Osteoblast (primary cell): ENCODE measurements around the gene CD276. TPM values are rescaled to one million over a fixed set of nuclear protein-coding genes. Genes with fewer than 3 reads are reported as not detected.
"Not testable (repeated sequence)": the region's sequence is repeated elsewhere in the genome, so short reads cannot be mapped to it uniquely, and the experiment has no call there.

ENCODE experiments used
- DNase-seq: peaks from one replicate; pipeline ENCODE4 v3.0.0; 2011; ENCODE audit warnings: low spot score, mixed read lengths; ENCODE audit not compliant: insufficient read length; ENCODE audit errors: missing footprints
- H2AFZ ChIP-seq: 2 replicates; pipeline ENCODE4 v1.6.0; 2011; ENCODE audit warnings: mild to moderate bottlenecking, low read length
- H3K27ac ChIP-seq: 2 replicates; pipeline ENCODE4 v1.5.1; 2011; ENCODE audit warnings: mild to moderate bottlenecking, low read depth, low read length, moderate library complexity
- H3K27me3 ChIP-seq: 2 replicates; pipeline ENCODE4 v1.6.0; 2012; ENCODE audit warnings: mild to moderate bottlenecking, control low read depth, inconsistent platforms, low read length, moderate library complexity; ENCODE audit not compliant: insufficient read depth
- H3K36me3 ChIP-seq: 2 replicates; pipeline ENCODE4 v1.5.1; 2011; ENCODE audit warnings: mild to moderate bottlenecking, low read length, control low read depth, moderate library complexity; ENCODE audit not compliant: insufficient read depth
- H3K4me1 ChIP-seq: 2 replicates; pipeline ENCODE4 v1.5.1; 2011; ENCODE audit warnings: mild to moderate bottlenecking, low read length, control low read depth, moderate library complexity; ENCODE audit not compliant: insufficient read depth
- H3K4me2 ChIP-seq: 2 replicates; pipeline ENCODE4 v1.6.0; 2011; ENCODE audit warnings: mild to moderate bottlenecking, low read length; ENCODE audit not compliant: insufficient read depth
- H3K4me3 ChIP-seq: fragments of 200-600 bp; sonication (generic); 3 replicates; pipeline ENCODE4 v1.5.1; 2012; ENCODE audit warnings: mild to moderate bottlenecking, low read length, inconsistent platforms; ENCODE audit not compliant: insufficient read depth
- H3K79me2 ChIP-seq: 2 replicates; pipeline ENCODE4 v1.6.0; 2012; ENCODE audit warnings: mild to moderate bottlenecking, low read length, control low read depth, inconsistent platforms; ENCODE audit not compliant: insufficient read depth
- H3K9me3 ChIP-seq: 2 replicates; pipeline ENCODE4 v1.5.1; 2011; ENCODE audit warnings: low read depth, low read length, control low read depth
- H4K20me1 ChIP-seq: 2 replicates; pipeline ENCODE4 v1.6.0; 2012; ENCODE audit warnings: mild to moderate bottlenecking, low read length, control low read depth; ENCODE audit not compliant: insufficient read depth
- total RNA-seq: library from RNA; depleted of rRNA; stranded (reverse); fragments of >200 nt; gene quantifications from 2 replicates; pipeline ENCODE4 v1.2.3, GENCODE V29; 2012
- TF ChIP-seq, protein P1 (sequence below): IDR thresholded peaks from 2 replicates; pipeline ENCODE4 v1.5.1; 2011; ENCODE audit warnings: mild to moderate bottlenecking, low read depth, low read length, moderate library complexity; ENCODE audit errors: extremely low read depth

CD276 gene
- total RNA-seq, 1 donor: 154 TPM

DNA sequence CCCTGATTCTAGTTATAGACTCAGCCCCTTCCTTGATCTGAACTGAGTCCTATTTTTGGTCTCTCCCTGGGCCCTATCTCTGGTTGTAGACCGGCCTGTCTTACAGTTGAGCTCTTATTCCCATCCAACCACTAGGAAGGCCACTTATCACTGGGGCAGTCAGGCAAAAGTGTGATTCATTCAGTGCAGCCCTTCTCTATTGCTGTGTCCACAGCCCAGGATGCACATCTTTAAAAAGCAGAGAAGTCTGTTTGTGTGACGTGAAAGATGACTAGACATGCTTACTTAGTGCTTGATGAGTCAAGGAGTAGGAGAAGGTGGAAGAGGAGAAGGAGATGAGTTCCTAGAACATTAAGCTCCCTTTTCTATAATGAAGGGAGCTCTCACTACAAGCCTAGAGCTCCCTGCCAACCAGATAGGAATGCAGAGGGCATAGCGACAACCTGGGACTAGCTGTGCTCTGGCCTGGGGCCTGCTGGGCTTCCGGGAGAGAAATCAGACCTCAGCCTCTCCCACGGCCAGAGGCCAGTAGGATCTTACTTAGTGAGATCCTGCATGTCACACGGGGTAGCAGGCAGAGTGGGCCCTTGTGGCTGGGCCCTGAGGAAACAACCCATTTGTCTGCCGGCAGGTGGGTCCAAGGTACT, 43.3 kb downstream of the CD276 start:
- TF ChIP-seq, protein P1, sequence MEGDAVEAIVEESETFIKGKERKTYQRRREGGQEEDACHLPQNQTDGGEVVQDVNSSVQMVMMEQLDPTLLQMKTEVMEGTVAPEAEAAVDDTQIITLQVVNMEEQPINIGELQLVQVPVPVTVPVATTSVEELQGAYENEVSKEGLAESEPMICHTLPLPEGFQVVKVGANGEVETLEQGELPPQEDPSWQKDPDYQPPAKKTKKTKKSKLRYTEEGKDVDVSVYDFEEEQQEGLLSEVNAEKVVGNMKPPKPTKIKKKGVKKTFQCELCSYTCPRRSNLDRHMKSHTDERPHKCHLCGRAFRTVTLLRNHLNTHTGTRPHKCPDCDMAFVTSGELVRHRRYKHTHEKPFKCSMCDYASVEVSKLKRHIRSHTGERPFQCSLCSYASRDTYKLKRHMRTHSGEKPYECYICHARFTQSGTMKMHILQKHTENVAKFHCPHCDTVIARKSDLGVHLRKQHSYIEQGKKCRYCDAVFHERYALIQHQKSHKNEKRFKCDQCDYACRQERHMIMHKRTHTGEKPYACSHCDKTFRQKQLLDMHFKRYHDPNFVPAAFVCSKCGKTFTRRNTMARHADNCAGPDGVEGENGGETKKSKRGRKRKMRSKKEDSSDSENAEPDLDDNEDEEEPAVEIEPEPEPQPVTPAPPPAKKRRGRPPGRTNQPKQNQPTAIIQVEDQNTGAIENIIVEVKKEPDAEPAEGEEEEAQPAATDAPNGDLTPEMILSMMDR: no peak
- DNase-seq: peak; percentile 97
- H3K4me2 ChIP-seq: no peak overlapping the region

DNA sequence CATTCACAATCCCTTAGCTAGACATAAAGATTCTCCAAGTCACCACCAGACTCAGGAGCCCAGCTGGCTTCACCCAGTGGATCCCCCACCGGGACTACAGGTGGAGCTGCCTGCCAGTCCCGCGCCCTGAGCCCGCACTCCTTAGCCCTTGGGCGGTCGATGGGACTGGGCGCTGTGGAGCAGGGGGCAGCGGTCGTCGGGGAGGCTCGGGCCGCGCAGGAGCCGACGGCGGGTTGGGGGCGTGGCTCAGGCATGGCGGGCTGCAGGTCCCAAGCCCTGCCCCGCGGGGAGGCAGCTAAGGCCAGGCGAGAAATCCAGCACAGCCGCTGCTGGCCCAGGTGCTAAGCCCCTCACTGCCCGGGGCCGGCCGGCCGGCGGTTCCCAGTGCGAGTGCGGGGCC, 47.9 kb downstream of the CD276 start:
- peaks cover 10% of the 10 kb centered on the region for H3K27me3 ChIP-seq
- not testable (repeated sequence) for H3K4me3 ChIP-seq, H4K20me1 ChIP-seq, H3K4me2 ChIP-seq, H3K79me2 ChIP-seq, H2AFZ ChIP-seq, H3K36me3 ChIP-seq, H3K4me1 ChIP-seq, H3K27ac ChIP-seq, DNase-seq, H3K9me3 ChIP-seq

More for the DNA sequence above, 43.3 kb downstream of the CD276 start:
- Histone ChIP-seq H3K4me3 (no peak overlapping the region), H2AFZ (no peak overlapping the region), H3K9me3 (no peaks in the 10 kb centered on the region), H3K27me3 (no peaks in the 10 kb centered on the region), H4K20me1 (no peaks in the 10 kb centered on the region), H3K27ac (no peak overlapping the region), H3K4me1 (peaks cover 6% of the 10 kb centered on the region), H3K36me3 (no peaks in the 10 kb centered on the region), H3K79me2 (no peaks in the 10 kb centered on the region)

DNA sequence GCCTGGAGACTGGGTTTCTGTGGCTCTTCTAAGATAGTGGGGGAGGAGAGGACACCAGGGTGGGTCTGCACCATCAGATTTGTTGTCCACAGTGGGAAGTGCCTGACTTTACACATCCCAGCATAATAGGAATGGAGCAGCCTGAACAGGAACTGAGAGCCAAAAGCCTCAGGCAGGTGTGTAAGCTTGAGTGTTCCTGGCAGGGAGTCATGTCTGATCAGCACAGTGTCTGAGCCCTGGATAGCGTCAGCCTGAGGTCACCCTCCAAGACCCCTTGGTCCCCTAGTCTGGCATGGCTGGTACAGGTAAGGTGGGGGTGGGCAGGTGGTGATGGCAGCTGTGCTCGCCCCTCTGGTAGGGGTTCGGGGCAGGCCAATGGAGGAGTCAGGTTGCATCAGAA, 48.7 kb downstream of the CD276 start:
- Histone ChIP-seq H2AFZ (no peak overlapping the region), H3K4me2 (no peak overlapping the region), H3K4me1 (no peaks in the 10 kb centered on the region), H3K4me3 (no peak overlapping the region), H3K36me3 (no peaks in the 10 kb centered on the region), H4K20me1 (peaks cover 2% of the 10 kb centered on the region), H3K9me3 (no peaks in the 10 kb centered on the region), H3K27me3 (peaks cover 10% of the 10 kb centered on the region), H3K79me2 (no peaks in the 10 kb centered on the region), H3K27ac (no peak overlapping the region)
- TF ChIP-seq, protein P1: no peak
- DNase-seq: no peak

DNA sequence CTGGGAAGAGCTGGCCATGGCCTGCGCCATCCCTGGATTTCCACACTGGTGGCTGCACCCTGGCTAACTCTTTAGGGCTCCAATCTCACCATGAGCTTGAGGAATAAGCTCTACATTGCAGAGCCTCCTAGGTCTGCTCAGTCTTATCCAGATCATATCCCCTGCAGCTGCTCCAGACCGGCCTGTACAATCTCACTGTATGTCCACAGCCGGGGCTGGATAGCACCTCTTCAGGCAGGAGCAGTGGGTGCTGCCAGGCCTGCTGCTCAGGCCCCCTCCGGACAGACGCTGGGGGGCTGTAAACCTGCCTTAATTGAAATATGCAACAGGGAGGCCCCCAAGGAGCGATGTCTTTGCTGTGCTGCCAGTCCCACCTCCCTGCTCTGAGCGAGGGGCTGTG, 53.4 kb downstream of the CD276 start:
- TF ChIP-seq, protein P1: no peak

More for the DNA sequence above, 53.4 kb downstream of the CD276 start:
- no peaks in the 10 kb centered on the region for H3K36me3 ChIP-seq
- peaks cover 10% of the 10 kb centered on the region for H3K27me3 ChIP-seq
- no peak overlapping the region for H3K27ac ChIP-seq
- no peaks in the 10 kb centered on the region for H3K79me2 ChIP-seq
- peaks cover 5% of the 10 kb centered on the region for H4K20me1 ChIP-seq
- no peaks in the 10 kb centered on the region for H3K9me3 ChIP-seq
- H2AFZ ChIP-seq: no peak overlapping the region
- no peak for DNase-seq
- no peaks in the 10 kb centered on the region for H3K4me1 ChIP-seq
- H3K4me2 ChIP-seq: no peak overlapping the region
- H3K4me3 ChIP-seq: no peak overlapping the region
